ENCODE data around the gene RAP1GAP.

Gene RAP1GAP

GRCh38 chr1:21645550-21645949 is 23.6 kb downstream of the RAP1GAP start:
- Histone ChIP-seq H2AFZ (ENCODE audit: low read depth) (no peak overlapping the region), H4K20me1 (ENCODE audit: insufficient read depth) (no peaks in the 10 kb centered on the region), H3K4me2 (no peak overlapping the region), H3K9ac (no peak overlapping the region), H3K4me3 (IDR thresholded peaks at IDR 0.05; ENCODE audit: insufficient read depth, low read depth, low read length) (no peak overlapping the region), H3K36me3 (ENCODE audit: insufficient read depth) (no peaks in the 10 kb centered on the region), H3K79me2 (ENCODE audit: insufficient read depth, low read depth) (no peaks in the 10 kb centered on the region), H3K27me3 (ENCODE audit: insufficient read depth, low read depth) (peaks cover 44% of the 10 kb centered on the region), H3K4me1 (ENCODE audit: low read depth, poor library complexity, severe bottlenecking) (no peaks in the 10 kb centered on the region), H3K27ac (no peak overlapping the region)
- no peak for TF ChIP-seq CTCF (conservative IDR thresholded peaks at IDR 0.05; ENCODE audit: low read depth, low read length)

- Histone ChIP-seq H3K79me2 (ENCODE audit: insufficient read depth, low read depth) (no peaks in the 10 kb centered on the region), H3K36me3 (ENCODE audit: insufficient read depth) (no peaks in the 10 kb centered on the region), H3K27ac (no peak overlapping the region), H3K9ac (no peak overlapping the region), H3K4me1 (ENCODE audit: low read depth, poor library complexity, severe bottlenecking) (no peaks in the 10 kb centered on the region), H4K20me1 (ENCODE audit: insufficient read depth) (no peaks in the 10 kb centered on the region), H3K4me3 (IDR thresholded peaks at IDR 0.05; ENCODE audit: insufficient read depth, low read depth, low read length) (no peak overlapping the region), H3K27me3 (ENCODE audit: insufficient read depth, low read depth) (peaks cover 44% of the 10 kb centered on the region), H3K4me2 (no peak overlapping the region), H2AFZ (ENCODE audit: low read depth) (no peak overlapping the region)
- TF ChIP-seq CTCF (conservative IDR thresholded peaks at IDR 0.05; ENCODE audit: low read depth, low read length): no peak
These were observed 24.3 kb downstream of the RAP1GAP start for GRCh38 chr1:21644906-21645305.

GRCh38 chr1:21644348-21644747 is 24.8 kb downstream of the RAP1GAP start:
- H4K20me1 ChIP-seq (ENCODE audit: insufficient read depth): no peaks in the 10 kb centered on the region
- H2AFZ ChIP-seq (ENCODE audit: low read depth): no peak overlapping the region
- H3K36me3 ChIP-seq (ENCODE audit: insufficient read depth): no peaks in the 10 kb centered on the region
- H3K4me1 ChIP-seq (ENCODE audit: low read depth, poor library complexity, severe bottlenecking): no peaks in the 10 kb centered on the region
- no peak overlapping the region for H3K27ac ChIP-seq
- no peaks in the 10 kb centered on the region for H3K79me2 ChIP-seq (ENCODE audit: insufficient read depth, low read depth)
- peaks cover 44% of the 10 kb centered on the region for H3K27me3 ChIP-seq (ENCODE audit: insufficient read depth, low read depth)
- no peak for TF ChIP-seq CTCF (conservative IDR thresholded peaks at IDR 0.05; ENCODE audit: low read depth, low read length)
- H3K9ac ChIP-seq: no peak overlapping the region
- H3K4me3 ChIP-seq (IDR thresholded peaks at IDR 0.05; ENCODE audit: insufficient read depth, low read depth, low read length): no peak overlapping the region
- H3K4me2 ChIP-seq: no peak overlapping the region

- Histone ChIP-seq H3K27ac (no peak overlapping the region), H3K4me1 (ENCODE audit: low read depth, poor library complexity, severe bottlenecking) (no peaks in the 10 kb centered on the region), H3K36me3 (ENCODE audit: insufficient read depth) (no peaks in the 10 kb centered on the region), H3K9ac (no peak overlapping the region), H3K4me3 (IDR thresholded peaks at IDR 0.05; ENCODE audit: insufficient read depth, low read depth, low read length) (no peak overlapping the region), H4K20me1 (ENCODE audit: insufficient read depth) (no peaks in the 10 kb centered on the region), H2AFZ (ENCODE audit: low read depth) (no peak overlapping the region), H3K79me2 (ENCODE audit: insufficient read depth, low read depth) (no peaks in the 10 kb centered on the region), H3K4me2 (no peak overlapping the region), H3K27me3 (ENCODE audit: insufficient read depth, low read depth) (peaks cover 44% of the 10 kb centered on the region)
- TF ChIP-seq CTCF (conservative IDR thresholded peaks at IDR 0.05; ENCODE audit: low read depth, low read length): no peak
These were observed 25.5 kb downstream of the RAP1GAP start for GRCh38 chr1:21643624-21644023.

Measured in KMS-11 (cell line).